ENCODE measurements around the gene SLC25A25.

GRCh38 chr9:128151309-128152132, 83.5 kb downstream of the SLC25A25 start:
- TF ChIP-seq CTCF (IDR thresholded peaks at IDR 0.05) (no peak), EZH2phosphoT487 (IDR thresholded peaks at IDR 0.05) (no peak)
